Neural progenitor cell (in vitro differentiated cells): ENCODE results near the gene NTM. TPM values are rescaled to one million over a fixed set of nuclear protein-coding genes. Genes with fewer than 3 reads are reported as not detected.

Experiments
- DNase-seq: peaks from one replicate; pipeline ENCODE4 v3.0.0-alpha.2; 2016; ENCODE audit warnings: low spot score
- H2AFZ ChIP-seq: fragments of 200-600 bp; sonication (generic); replicated peaks from 2 replicates; pipeline ENCODE4 v1.6.1; 2016; ENCODE audit warnings: antibody characterized with exemption
- H3F3A ChIP-seq: fragments of 200-600 bp; sonication (generic); 2 replicates; pipeline ENCODE4 v1.6.1; 2016; ENCODE audit warnings: antibody characterized with exemption, low read depth
- H3K27ac ChIP-seq: fragments of 200-600 bp; sonication (generic); 2 replicates; pipeline ENCODE4 v1.5.1; 2016; ENCODE audit warnings: mild to moderate bottlenecking
- H3K27me3 ChIP-seq: fragments of 200-600 bp; sonication (generic); 2 replicates; pipeline ENCODE4 v1.6.1; 2016; ENCODE audit warnings: mild to moderate bottlenecking, moderate library complexity
- H3K36me3 ChIP-seq: fragments of 200-600 bp; sonication (generic); 2 replicates; pipeline ENCODE4 v1.5.1; 2016
- H3K4me1 ChIP-seq: fragments of 200-600 bp; sonication (generic); 2 replicates; pipeline ENCODE4 v1.6.1; 2016; ENCODE audit warnings: mixed run types
- H3K4me2 ChIP-seq: fragments of 200-600 bp; sonication (generic); 2 replicates; pipeline ENCODE4 v1.6.1; 2016
- H3K4me3 ChIP-seq: fragments of 200-600 bp; sonication (generic); 2 replicates; pipeline ENCODE4 v1.5.1; 2016
- H3K79me2 ChIP-seq: fragments of 200-600 bp; sonication (generic); 2 replicates; pipeline ENCODE4 v1.6.1; 2016; ENCODE audit warnings: low read depth
- H3K9ac ChIP-seq: fragments of 200-600 bp; sonication (generic); 2 replicates; pipeline ENCODE4 v1.6.1; 2016
- H3K9me3 ChIP-seq: fragments of 200-600 bp; sonication (generic); 2 replicates; pipeline ENCODE4 v1.5.1; 2016; ENCODE audit warnings: low read depth
- H4K20me1 ChIP-seq: fragments of 200-600 bp; sonication (generic); 2 replicates; pipeline ENCODE4 v1.6.1; 2016; ENCODE audit warnings: low read depth
- H3K27ac Mint-ChIP-seq: 3 replicates; pipeline ENCODE4 v1.8.0; 2021; ENCODE audit warnings: mixed read lengths
- H3K27me3 Mint-ChIP-seq: 2 replicates; pipeline ENCODE4 v1.8.0; 2022; ENCODE audit warnings: low read depth, mild to moderate bottlenecking, inconsistent platforms, moderate library complexity, mixed read lengths; ENCODE audit not compliant: insufficient read depth
- H3K36me3 Mint-ChIP-seq: 3 replicates; pipeline ENCODE4 v1.8.0; 2021; ENCODE audit warnings: mixed read lengths
- H3K4me1 Mint-ChIP-seq: 3 replicates; pipeline ENCODE4 v1.8.0; 2021; ENCODE audit warnings: mixed read lengths
- H3K4me3 Mint-ChIP-seq: 3 replicates; pipeline ENCODE4 v1.8.0; 2021; ENCODE audit warnings: mild to moderate bottlenecking, moderate library complexity, mixed read lengths
- H3K9me3 Mint-ChIP-seq: 3 replicates; pipeline ENCODE4 v1.8.0; 2020; ENCODE audit warnings: mixed read lengths
- EZH2 ChIP-seq: fragments of 200-600 bp; sonication (generic); IDR thresholded peaks from 2 replicates; pipeline ENCODE4 v1.6.1; 2017; ENCODE audit warnings: antibody characterized with exemption, mild to moderate bottlenecking, moderate library complexity
- EZH2phosphoT487 ChIP-seq: fragments of 200-600 bp; sonication (generic); IDR thresholded peaks from 2 replicates; pipeline ENCODE4 v1.6.1; 2017; ENCODE audit warnings: antibody characterized with exemption
- total RNA-seq: library from RNA; depleted of rRNA; stranded (reverse); fragments of >200 nt; gene quantifications from 2 replicates; pipeline ENCODE4 v1.2.3, GENCODE V29; 2015; ENCODE audit warnings: low replicate concordance
- TF ChIP-seq, protein P1 (sequence below): fragments of 200-600 bp; sonication (generic); IDR thresholded peaks from 2 replicates; pipeline ENCODE4 v1.5.1; 2017; ENCODE audit warnings: antibody characterized with exemption, mild to moderate bottlenecking

The NTM gene
- total RNA-seq, 1 donor from 2014 or later = 4.3 TPM

DNA sequence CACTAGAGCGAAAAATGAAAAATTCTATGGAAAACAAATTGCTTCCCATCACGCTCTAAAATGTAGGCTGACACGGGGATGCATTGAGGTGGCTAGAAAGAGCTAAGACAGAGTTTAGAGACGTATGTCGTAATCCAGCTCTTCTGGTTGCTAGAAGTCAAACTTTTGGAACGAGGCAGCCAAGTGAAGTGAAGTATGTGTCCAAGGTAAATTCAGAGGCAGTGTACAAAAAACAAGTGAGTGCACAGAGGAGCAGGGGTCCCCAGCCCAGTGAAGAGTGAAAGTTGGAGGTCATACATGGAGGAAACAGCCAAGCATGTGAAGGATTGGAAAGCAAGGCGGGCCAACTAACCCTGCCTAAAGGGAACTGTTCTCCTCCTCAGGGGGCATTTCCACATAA is 528.5 kb downstream of the NTM start:
- DNase-seq = no peak
- Mint-ChIP-seq H3K9me3 (no peaks in the 10 kb centered on the region), H3K27me3 (peaks cover 2% of the 10 kb centered on the region), H3K4me3 (no peak overlapping the region), H3K4me1 (peaks cover 17% of the 10 kb centered on the region), H3K36me3 (no peaks in the 10 kb centered on the region), H3K27ac (no peak overlapping the region)
- Histone ChIP-seq H3K9me3 (no peaks in the 10 kb centered on the region), H3K4me1 (no peaks in the 10 kb centered on the region), H3K4me2 (no peak overlapping the region), H2AFZ (no peak overlapping the region), H3K79me2 (no peaks in the 10 kb centered on the region), H3K4me3 (no peak overlapping the region), H3K27me3 (no peaks in the 10 kb centered on the region), H3K27ac (no peak overlapping the region), H3F3A (no peaks in the 10 kb centered on the region), H3K36me3 (no peaks in the 10 kb centered on the region), H4K20me1 (no peaks in the 10 kb centered on the region), H3K9ac (no peak overlapping the region)
- TF ChIP-seq, protein P1, sequence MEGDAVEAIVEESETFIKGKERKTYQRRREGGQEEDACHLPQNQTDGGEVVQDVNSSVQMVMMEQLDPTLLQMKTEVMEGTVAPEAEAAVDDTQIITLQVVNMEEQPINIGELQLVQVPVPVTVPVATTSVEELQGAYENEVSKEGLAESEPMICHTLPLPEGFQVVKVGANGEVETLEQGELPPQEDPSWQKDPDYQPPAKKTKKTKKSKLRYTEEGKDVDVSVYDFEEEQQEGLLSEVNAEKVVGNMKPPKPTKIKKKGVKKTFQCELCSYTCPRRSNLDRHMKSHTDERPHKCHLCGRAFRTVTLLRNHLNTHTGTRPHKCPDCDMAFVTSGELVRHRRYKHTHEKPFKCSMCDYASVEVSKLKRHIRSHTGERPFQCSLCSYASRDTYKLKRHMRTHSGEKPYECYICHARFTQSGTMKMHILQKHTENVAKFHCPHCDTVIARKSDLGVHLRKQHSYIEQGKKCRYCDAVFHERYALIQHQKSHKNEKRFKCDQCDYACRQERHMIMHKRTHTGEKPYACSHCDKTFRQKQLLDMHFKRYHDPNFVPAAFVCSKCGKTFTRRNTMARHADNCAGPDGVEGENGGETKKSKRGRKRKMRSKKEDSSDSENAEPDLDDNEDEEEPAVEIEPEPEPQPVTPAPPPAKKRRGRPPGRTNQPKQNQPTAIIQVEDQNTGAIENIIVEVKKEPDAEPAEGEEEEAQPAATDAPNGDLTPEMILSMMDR = no peak
- no peak for TF ChIP-seq EZH2phosphoT487
- TF ChIP-seq EZH2 = no peak

DNA sequence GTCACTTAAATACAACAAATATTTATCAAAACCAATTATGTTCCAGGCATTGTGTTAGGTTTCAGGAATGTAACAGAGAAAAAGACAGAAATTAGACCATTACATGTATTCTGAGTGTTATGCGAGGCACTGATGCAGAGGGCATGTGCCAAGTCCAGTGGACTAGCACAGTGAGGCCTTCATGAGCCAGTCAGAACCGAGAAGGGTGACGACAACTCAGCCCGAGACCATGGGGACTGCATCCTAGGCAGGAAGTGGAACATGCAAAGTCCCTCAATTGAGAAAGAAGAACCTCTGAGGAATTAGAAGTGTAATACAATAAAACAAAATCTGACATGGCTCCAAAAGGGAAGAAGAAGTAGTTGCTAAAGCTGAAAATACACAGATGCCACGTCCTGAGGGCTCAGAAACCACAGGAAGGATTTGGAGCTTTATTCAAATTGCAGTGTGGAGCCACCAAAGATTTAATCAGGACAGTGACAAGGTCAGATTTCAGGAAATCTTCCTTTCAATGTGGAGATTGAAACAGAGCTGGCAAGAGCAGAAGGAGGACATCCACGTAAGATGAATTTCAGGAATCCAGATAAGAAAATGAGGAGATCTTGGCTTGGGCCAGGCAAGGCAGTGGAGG is 529.6 kb downstream of the NTM start:
- H3K9me3 Mint-ChIP-seq = no peaks in the 10 kb centered on the region

DNA sequence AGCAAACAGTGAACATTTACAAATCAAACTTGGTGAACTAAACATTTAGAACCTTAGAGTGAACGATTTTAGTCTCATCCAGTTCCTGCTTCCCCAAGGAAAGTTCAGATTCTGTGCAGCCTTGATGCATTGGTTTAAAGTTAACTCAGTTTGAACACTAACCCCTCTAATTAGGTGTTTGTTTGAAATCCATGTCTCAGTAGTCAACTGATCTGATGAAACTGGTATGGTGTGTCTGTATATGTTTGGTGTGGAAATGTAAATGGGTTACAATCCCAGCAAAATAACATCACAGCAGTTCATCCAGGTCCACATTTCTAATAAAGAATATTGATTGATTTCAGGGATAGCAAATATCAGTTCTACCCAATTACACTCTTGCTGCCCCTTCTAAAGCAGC is 532.0 kb downstream of the NTM start:
- H3K27me3 Mint-ChIP-seq = no peaks in the 10 kb centered on the region

More for the DNA sequence above, 529.6 kb downstream of the NTM start:
- no peak for DNase-seq
- no peak overlapping the region for H3K4me3 Mint-ChIP-seq
- Histone ChIP-seq H3K36me3 (no peaks in the 10 kb centered on the region), H3K4me3 (no peak overlapping the region), H2AFZ (no peak overlapping the region), H4K20me1 (no peaks in the 10 kb centered on the region), H3K9ac (no peak overlapping the region), H3K4me2 (no peak overlapping the region), H3K4me1 (peaks cover 10% of the 10 kb centered on the region), H3K79me2 (no peaks in the 10 kb centered on the region), H3K27ac (no peak overlapping the region), H3F3A (peaks cover 7% of the 10 kb centered on the region), H3K27me3 (no peaks in the 10 kb centered on the region), H3K9me3 (no peaks in the 10 kb centered on the region)
- no peaks in the 10 kb centered on the region for H3K27me3 Mint-ChIP-seq
- no peak for TF ChIP-seq EZH2phosphoT487
- TF ChIP-seq, protein P1 = no peak
- TF ChIP-seq EZH2 = no peak
- no peaks in the 10 kb centered on the region for H3K36me3 Mint-ChIP-seq
- H3K4me1 Mint-ChIP-seq = peaks cover 27% of the 10 kb centered on the region
- H3K27ac Mint-ChIP-seq = no peak overlapping the region

More for the DNA sequence above, 532.0 kb downstream of the NTM start:
- H3K4me1 Mint-ChIP-seq = peaks cover 38% of the 10 kb centered on the region
- Histone ChIP-seq H3K9me3 (no peaks in the 10 kb centered on the region), H4K20me1 (no peaks in the 10 kb centered on the region), H3K79me2 (no peaks in the 10 kb centered on the region), H3K27me3 (no peaks in the 10 kb centered on the region), H3K4me3 (no peak overlapping the region), H2AFZ (no peak overlapping the region), H3K4me2 (no peak overlapping the region), H3K36me3 (no peaks in the 10 kb centered on the region), H3K4me1 (peaks cover 10% of the 10 kb centered on the region), H3F3A (peaks cover 7% of the 10 kb centered on the region), H3K27ac (no peak overlapping the region), H3K9ac (no peak overlapping the region)
- no peaks in the 10 kb centered on the region for H3K9me3 Mint-ChIP-seq
- H3K27ac Mint-ChIP-seq = no peak overlapping the region
- no peak for DNase-seq
- no peaks in the 10 kb centered on the region for H3K36me3 Mint-ChIP-seq
- H3K4me3 Mint-ChIP-seq = no peak overlapping the region
- TF ChIP-seq, protein P1 = no peak
- TF ChIP-seq EZH2 (no peak), EZH2phosphoT487 (no peak)
